Measurements from ENCODE around the gene SLC25A41.

SLC25A41 gene

DNA sequence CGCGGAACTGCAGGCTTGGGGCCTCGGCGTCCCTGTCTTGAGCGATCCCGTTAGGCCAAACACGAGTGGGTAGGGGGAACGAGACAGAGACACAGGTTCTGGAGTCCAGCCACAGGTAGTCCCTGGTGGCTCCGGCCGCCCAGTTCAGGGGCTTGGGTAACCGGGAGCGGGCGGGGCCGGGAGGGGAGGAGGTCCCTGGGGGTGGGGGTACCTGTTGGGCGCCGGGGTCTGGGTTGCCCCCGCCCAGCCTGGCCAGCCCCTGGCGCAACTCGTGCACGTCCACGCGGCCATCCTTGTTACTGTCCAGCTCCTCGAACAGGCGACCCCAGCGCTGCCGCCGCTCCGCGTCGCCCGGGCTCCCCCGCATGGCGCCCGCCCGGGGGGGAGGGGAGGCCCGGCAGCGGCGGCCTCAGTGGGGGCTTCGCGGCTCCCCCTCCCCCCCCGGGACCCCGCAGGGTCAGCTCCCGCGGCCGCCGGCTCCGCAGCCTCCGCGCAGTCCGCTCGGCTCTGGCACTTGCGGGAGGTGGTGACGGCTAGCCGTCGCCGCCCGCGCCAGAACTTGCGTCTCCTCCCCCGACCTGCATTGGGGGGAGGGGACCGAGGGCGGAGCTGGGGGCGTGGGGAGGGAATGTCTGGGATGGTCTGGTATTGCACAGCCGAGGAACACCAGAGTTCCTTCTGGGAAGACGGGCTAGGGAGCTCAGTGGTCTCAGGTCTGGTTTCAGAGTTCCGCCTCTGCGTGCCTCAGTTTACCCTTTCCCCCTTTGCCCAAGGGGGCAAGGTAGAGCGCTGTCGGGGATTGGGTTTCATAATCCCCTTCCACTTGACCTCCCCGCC lies 25.9 kb upstream of the SLC25A41 start, which contains the start of gene SLC25A23:
SLC25A23 (minus strand) TSS at position 531 of the 837 bp plus-strand sequence; CDS start at position 367, 164 bp downstream.
- TF ChIP-seq, protein P1, sequence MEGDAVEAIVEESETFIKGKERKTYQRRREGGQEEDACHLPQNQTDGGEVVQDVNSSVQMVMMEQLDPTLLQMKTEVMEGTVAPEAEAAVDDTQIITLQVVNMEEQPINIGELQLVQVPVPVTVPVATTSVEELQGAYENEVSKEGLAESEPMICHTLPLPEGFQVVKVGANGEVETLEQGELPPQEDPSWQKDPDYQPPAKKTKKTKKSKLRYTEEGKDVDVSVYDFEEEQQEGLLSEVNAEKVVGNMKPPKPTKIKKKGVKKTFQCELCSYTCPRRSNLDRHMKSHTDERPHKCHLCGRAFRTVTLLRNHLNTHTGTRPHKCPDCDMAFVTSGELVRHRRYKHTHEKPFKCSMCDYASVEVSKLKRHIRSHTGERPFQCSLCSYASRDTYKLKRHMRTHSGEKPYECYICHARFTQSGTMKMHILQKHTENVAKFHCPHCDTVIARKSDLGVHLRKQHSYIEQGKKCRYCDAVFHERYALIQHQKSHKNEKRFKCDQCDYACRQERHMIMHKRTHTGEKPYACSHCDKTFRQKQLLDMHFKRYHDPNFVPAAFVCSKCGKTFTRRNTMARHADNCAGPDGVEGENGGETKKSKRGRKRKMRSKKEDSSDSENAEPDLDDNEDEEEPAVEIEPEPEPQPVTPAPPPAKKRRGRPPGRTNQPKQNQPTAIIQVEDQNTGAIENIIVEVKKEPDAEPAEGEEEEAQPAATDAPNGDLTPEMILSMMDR (IDR thresholded peaks at IDR 0.05; ENCODE audit: low read depth, low read length): no peak
- peak within 1 kb of the TSS; percentile 69 for H3K4me3 ChIP-seq (ENCODE audit: low read depth, low read length)

DNA sequence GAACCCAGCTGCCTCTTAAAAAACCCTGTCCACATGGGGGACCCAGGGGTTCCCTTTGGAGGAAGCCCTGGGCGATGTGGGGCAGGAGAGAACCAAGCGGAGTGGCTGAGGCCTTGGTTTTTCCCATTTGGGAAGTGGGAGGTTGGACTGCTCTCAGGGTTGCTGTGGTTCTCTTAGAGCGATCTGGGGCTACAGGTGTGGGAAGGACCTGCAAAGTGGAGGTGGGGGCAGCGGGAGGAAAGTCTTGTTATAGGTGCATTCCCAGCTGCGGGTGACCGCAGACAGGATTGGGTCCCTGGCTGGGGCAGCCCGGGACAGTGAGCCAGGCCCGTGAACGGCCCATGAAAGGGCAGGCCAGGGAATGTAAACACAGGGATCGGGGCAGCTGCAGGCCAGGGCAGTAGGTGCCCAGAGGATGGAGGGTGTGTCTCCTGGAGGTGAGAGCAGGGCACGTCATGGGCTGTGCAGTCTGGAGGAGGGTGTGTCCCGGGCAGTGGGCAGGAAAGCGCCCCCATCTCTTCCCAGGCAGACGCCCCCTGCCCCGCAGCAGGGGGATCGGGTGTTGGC lies 25.2 kb upstream of the SLC25A41 start:
- TF ChIP-seq, protein P1 (IDR thresholded peaks at IDR 0.05; ENCODE audit: low read depth, low read length): no peak
- peak overlapping the region; percentile 69 for H3K4me3 ChIP-seq (ENCODE audit: low read depth, low read length)

DNA sequence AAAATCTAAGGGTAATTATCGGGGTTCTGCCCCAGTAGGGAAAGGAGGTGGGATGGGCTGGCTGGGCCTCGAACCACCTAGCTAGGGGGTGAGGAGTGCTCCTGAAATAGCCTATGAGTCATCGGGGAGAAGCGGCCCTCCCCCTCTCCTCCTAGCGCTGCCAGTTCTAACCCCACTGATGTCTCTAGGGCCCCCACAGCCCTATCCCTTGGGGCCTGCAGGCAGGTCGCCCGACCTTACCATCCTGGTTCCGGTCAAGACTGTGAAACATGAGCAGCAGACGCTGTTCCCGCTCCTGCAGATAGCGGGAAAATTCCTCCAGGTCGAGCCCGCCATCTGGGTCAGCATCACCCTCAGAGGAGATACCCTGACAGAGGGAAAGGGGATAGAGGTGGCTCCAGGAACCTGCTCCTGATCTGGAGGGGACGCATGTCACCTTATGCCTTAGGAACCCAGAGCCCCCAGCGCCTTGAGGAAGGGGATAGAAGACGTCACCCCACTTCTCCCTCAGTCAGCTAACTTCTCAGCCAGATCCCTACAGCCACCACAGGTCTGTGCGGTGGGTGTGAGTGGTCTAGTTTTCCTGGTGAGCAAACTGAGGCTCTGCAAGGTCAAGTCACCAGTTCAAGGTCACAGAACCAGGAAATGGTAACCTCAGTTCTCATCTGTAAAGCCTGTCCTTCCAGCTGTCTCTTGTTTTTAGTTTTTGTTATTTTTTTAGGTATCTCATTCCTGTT lies 24.6 kb upstream of the SLC25A41 start:
- no peak overlapping the region for H3K4me3 ChIP-seq (ENCODE audit: low read depth, low read length)
- TF ChIP-seq, protein P1 (IDR thresholded peaks at IDR 0.05; ENCODE audit: low read depth, low read length): no peak

DNA sequence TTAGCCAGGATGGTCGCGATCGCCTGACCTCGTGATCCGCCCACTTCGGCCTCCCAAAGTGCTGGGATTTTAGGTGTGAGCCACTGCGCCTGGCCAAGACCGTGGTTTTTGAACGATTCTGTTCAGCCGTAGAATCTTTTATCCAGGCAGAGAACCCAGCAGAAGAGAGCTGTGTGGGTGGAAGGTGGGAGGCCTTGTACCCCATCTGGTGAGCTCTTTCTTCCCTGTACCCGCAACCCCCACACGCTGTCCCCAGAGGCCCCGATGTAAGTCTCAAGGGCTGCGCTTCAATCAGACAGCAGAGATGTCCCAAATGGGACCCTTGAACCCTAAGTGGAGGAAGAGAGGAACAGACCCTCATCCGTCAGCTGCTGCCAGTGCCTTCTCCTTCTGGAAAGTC lies 22.4 kb upstream of the SLC25A41 start:
- no peak overlapping the region for H3K4me3 ChIP-seq (ENCODE audit: low read depth, low read length)
- TF ChIP-seq, protein P1 (IDR thresholded peaks at IDR 0.05; ENCODE audit: low read depth, low read length): no peak

DNA sequence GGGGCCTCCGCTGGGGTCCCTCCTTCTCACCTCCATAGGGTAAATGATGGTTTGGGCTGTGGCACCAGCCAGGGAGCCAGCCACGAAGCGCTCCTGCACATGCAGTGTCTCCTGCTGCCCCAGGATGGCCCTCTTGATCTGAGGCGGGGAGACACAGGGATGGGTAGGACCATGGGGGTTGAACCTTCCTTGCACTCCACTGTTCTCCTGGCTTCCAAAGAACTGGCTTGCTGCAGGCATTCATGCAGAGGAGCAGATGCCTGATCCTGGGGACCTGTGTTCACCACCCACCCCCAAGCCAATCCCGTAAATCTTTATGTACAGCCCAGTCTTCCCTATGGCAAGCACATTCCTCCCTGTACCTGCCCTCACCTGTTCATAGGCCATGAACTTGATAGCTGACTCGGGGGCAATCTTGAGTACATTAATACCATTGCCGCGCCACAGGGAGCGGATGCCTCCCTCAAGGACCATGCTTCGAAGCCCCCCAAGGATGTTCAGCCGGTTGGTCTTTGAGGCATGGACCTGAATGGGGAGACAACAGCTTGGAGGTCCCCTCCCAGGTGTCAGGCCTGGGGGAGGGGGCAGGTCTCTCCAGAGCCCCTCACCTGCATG lies 20.5 kb upstream of the SLC25A41 start:
- TF ChIP-seq, protein P1 (IDR thresholded peaks at IDR 0.05; ENCODE audit: low read depth, low read length): no peak
- H3K4me3 ChIP-seq (ENCODE audit: low read depth, low read length): no peak overlapping the region

DNA sequence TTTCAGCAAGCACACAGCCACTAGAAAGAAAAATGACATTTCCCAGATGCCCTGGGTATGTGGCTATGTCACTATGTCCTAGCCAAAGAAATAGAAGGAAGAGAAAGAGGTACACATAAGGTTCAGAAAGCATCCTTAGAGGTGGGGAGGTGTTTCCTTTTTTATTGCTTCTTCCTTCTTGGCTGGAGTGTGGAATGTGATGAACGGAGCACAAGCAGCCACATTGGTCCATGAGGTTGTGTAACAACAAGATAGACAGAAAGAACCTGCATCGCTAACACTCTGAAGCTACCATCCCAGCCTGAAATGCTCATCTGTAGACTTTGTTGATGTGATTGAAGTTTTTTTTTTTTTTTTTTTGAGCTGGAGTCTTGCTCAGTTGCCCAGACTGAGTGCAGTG lies 19.3 kb upstream of the SLC25A41 start:
- TF ChIP-seq, protein P1 (IDR thresholded peaks at IDR 0.05; ENCODE audit: low read depth, low read length): no peak
- no peak overlapping the region for H3K4me3 ChIP-seq (ENCODE audit: low read depth, low read length)
